Mucosa of descending colon (tissue), 3 donors: Measurements from ENCODE around the gene PVALB. TPM values are rescaled to one million over a fixed set of nuclear protein-coding genes. Genes with fewer than 3 reads are reported as not detected.
"Not testable (repeated sequence)": the region's sequence is repeated elsewhere in the genome, so short reads cannot be mapped to it uniquely, and the experiment has no call there.

Experiments
- ATAC-seq: fragments of 200-7000 bp; cut with Tn5 transposase; one replicate; pipeline ENCODE4 v1.9.1; 2020; ENCODE audit warnings: mild to moderate bottlenecking, moderate library complexity
- DNase-seq, 3 donors: peaks; one replicate each; pipeline ENCODE4 v3.0.0-alpha.2; 2020
- H3K36me3 ChIP-seq: fragments of 200-600 bp; one replicate; pipeline ENCODE4 v1.8.0; 2021; ENCODE audit warnings: low read depth, mild to moderate bottlenecking
- H3K4me1 ChIP-seq: fragments of 200-600 bp; one replicate; pipeline ENCODE4 v1.8.0; 2021; ENCODE audit warnings: low read depth, mild to moderate bottlenecking
- H3K4me3 ChIP-seq: fragments of 200-600 bp; one replicate; pipeline ENCODE4 v1.8.0; 2021; ENCODE audit warnings: mild to moderate bottlenecking
- H3K9me3 ChIP-seq: fragments of 200-600 bp; one replicate; pipeline ENCODE4 v1.8.0; 2021; ENCODE audit warnings: mild to moderate bottlenecking
- CTCF ChIP-seq: fragments of 200-600 bp; IDR thresholded peaks from one replicate; pipeline ENCODE4 v1.8.0; 2022; ENCODE audit warnings: antibody characterized with exemption, mild to moderate bottlenecking
- intact Hi-C, 2 donors: fragments of 100-400 bp; cut with DNase I in 1 of 2; cut with micrococcal nuclease in 1 of 2; formaldehyde crosslinking; loops; one replicate each; pipeline versions ENCODE4 v1.11.0 to v1.11.1; 2022; cut with DNase I, micrococcal nuclease
- total RNA-seq, 3 donors: library from RNA; stranded (reverse); fragmentation: NEBNext Ultra II Directional in 2 of 3; extraction: Animal tissue kit (Norgen Biotek cat#: 25700) in 2 of 3; gene quantifications; one replicate each; pipeline versions ENCODE4 v1.2.1 to v1.2.4, GENCODE V29; 2021 to 2023
- donor health status: DM: no; HTN: no; CAD: no; lungs with moderate emphysema.
- donor health status: DM: no; HTN: no; CAD: no.
- donor health status: DM: no; HTN: yes; CAD: no.

Gene PVALB
- total RNA-seq, 3 donors from 2014 or later: not detected

- Histone ChIP-seq H3K9me3 (no peaks in the 10 kb centered on the region), H3K4me3 (no peak overlapping the region), H3K36me3 (no peaks in the 10 kb centered on the region), H3K4me1 (no peaks in the 10 kb centered on the region)
- intact Hi-C loops: no loop called here
- DNase-seq: peak; percentile 80 to 91 (median 86)
- peak; percentile 79 for TF ChIP-seq CTCF
- ATAC-seq: peak; percentile 86
Measured at GRCh38 chr22:36757668-36758211, 59.1 kb downstream of the PVALB start.

- ATAC-seq (no peak), DNase-seq (no peak)
- Histone ChIP-seq H3K4me1 (no peaks in the 10 kb centered on the region), H3K36me3 (no peaks in the 10 kb centered on the region), H3K9me3 (no peaks in the 10 kb centered on the region), H3K4me3 (no peak overlapping the region)
- no peak for TF ChIP-seq CTCF
- intact Hi-C loops: no loop called here
Measured at GRCh38 chr22:36756746-36757655, 59.8 kb downstream of the PVALB start.

- Histone ChIP-seq H3K4me3 (no peak overlapping the region), H3K9me3 (no peaks in the 10 kb centered on the region), H3K4me1 (no peaks in the 10 kb centered on the region), H3K36me3 (no peaks in the 10 kb centered on the region)
- intact Hi-C loops: no loop called here
- no peak for TF ChIP-seq CTCF
- DNase-seq (no peak), ATAC-seq (no peak)
Measured at GRCh38 chr22:36756031-36756430, 60.8 kb downstream of the PVALB start.

- Histone ChIP-seq H3K4me1 (no peaks in the 10 kb centered on the region), H3K36me3 (no peaks in the 10 kb centered on the region), H3K4me3 (no peak overlapping the region), H3K9me3 (no peaks in the 10 kb centered on the region)
- DNase-seq (no peak), ATAC-seq (no peak)
- intact Hi-C loops: no loop called here
- TF ChIP-seq CTCF: no peak
Measured at GRCh38 chr22:36755316-36755715, 61.5 kb downstream of the PVALB start.

GRCh38 chr22:36754881-36755280, 62.0 kb downstream of the PVALB start:
- H3K36me3 ChIP-seq, intact Hi-C loops, H3K4me1 ChIP-seq, DNase-seq, H3K4me3 ChIP-seq, ATAC-seq, H3K9me3 ChIP-seq: not testable (repeated sequence)

- H3K4me3 ChIP-seq: no peak overlapping the region
- DNase-seq (no peak), ATAC-seq (no peak)
- no peaks in the 10 kb centered on the region for H3K36me3 ChIP-seq
- intact Hi-C loops: no loop called here
- H3K4me1 ChIP-seq: no peaks in the 10 kb centered on the region
- H3K9me3 ChIP-seq: no peaks in the 10 kb centered on the region
- no peak for TF ChIP-seq CTCF
Measured at GRCh38 chr22:36753916-36754315, 62.9 kb downstream of the PVALB start.
